ENCODE measurements around the gene OR4A16. TPM values are rescaled to one million over a fixed set of nuclear protein-coding genes. Genes with fewer than 3 reads are reported as not detected.

OR4A16 gene
- polyA plus RNA-seq, 1 donor from 2014 or later = not detected

DNA sequence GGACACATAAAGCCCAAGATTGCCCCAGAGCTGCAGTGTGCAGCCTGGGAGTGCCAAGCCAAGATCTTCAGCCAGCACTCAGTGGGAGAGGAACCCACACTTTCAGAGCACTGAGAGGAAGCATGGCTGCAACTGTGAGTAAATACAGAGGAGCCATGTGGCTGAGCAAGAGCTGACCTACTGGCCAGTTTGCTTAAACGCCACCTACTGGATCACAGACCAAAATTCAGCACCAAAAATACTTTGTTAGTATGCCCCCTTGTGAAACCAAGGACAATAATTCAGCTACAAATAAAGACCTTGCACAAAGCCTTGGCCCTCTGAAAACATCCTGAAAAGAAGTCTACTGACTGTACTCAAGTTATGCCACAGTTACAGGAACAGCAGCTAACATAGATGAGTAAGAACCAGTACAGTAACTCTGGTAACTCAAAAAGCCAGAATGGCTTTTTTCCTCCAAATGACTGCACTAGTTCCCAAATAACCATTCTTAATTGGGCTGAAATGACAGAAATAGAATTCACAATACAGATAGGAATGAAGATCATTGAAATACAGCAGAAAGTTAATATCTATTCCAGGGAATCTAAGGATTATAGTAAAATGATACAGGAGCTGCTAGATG, 14.7 kb downstream of the OR4A16 start:
- H3K79me2 ChIP-seq (replicated peaks; ENCODE audit: insufficient read depth, low read length) = no peaks in the 10 kb centered on the region
- peaks cover 7% of the 10 kb centered on the region for H3K9me3 ChIP-seq (ENCODE audit: low read length)
- no peaks in the 10 kb centered on the region for H3K27me3 ChIP-seq (ENCODE audit: insufficient read depth, low read depth, low read length)
- no peaks in the 10 kb centered on the region for H3F3A ChIP-seq (ENCODE audit: insufficient read depth, low read length, poor library complexity, severe bottlenecking)
- no peak for TF ChIP-seq EZH2 (IDR thresholded peaks at IDR 0.05; ENCODE audit: borderline replicate concordance, insufficient read depth, low read length, poor library complexity, severe bottlenecking)
- no peak overlapping the region for H3K27ac ChIP-seq (ENCODE audit: low read length)
- H3K4me2 ChIP-seq (ENCODE audit: low read length) = no peak overlapping the region
- no peaks in the 10 kb centered on the region for H3K36me3 ChIP-seq (ENCODE audit: insufficient read depth, low read length)
- no peak overlapping the region for H3K4me3 ChIP-seq (ENCODE audit: low read length)
- H3K9me2 ChIP-seq (ENCODE audit: insufficient read depth, low read length) = no peaks in the 10 kb centered on the region
- no peak overlapping the region for H3K9ac ChIP-seq (ENCODE audit: low read length)
- H4K20me1 ChIP-seq (ENCODE audit: insufficient read depth) = no peaks in the 10 kb centered on the region
- H2AFZ ChIP-seq (ENCODE audit: low read depth, low read length) = no peak overlapping the region

DNA sequence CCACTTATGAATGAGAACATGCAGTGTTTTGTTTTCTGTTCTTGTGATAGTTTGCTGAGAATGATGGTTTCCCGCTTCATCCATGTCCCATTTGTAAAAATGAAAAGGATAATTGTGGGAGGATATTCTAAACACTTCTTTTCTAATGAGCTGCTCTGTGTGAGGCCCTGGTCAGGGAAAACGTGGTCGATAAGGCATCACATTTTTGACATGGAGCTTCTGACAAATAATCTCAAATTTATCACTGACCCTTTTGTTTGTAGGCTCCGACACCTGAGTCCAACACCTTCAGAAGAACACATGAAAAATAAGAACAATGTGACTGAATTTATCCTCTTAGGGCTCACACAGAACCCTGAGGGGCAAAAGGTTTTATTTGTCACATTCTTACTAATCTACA, 24.7 kb downstream of the OR4A16 start, which contains the start of gene OR4A15:
Gene OR4A15 (plus strand): TSS at position 301 of the 400 bp plus-strand sequence. CDS start 0 bp downstream, at position 301.
- H3K27ac ChIP-seq (ENCODE audit: low read length) = no peak within 1 kb of the TSS
- no peaks in the 10 kb centered on the region for H4K20me1 ChIP-seq (ENCODE audit: insufficient read depth)
- H3K36me3 ChIP-seq (ENCODE audit: insufficient read depth, low read length) = no peaks in the 10 kb centered on the region
- H3K27me3 ChIP-seq (ENCODE audit: insufficient read depth, low read depth, low read length) = no peaks in the 10 kb centered on the region
- TF ChIP-seq EP300 (conservative IDR thresholded peaks at IDR 0.05; ENCODE audit: poor library complexity, severe bottlenecking) (no peak), EZH2 (IDR thresholded peaks at IDR 0.05; ENCODE audit: borderline replicate concordance, insufficient read depth, low read length, poor library complexity, severe bottlenecking) (no peak), POLR2AphosphoS5 (IDR thresholded peaks at IDR 0.05) (no peak), TAF1 (IDR thresholded peaks at IDR 0.05; ENCODE audit: low read depth) (no peak), MXI1 (conservative IDR thresholded peaks at IDR 0.05; ENCODE audit: poor library complexity, severe bottlenecking) (no peak), RAD21 (conservative IDR thresholded peaks at IDR 0.05) (no peak), SMC3 (conservative IDR thresholded peaks at IDR 0.05; ENCODE audit: poor library complexity) (no peak)
- TF ChIP-seq, protein P1, sequence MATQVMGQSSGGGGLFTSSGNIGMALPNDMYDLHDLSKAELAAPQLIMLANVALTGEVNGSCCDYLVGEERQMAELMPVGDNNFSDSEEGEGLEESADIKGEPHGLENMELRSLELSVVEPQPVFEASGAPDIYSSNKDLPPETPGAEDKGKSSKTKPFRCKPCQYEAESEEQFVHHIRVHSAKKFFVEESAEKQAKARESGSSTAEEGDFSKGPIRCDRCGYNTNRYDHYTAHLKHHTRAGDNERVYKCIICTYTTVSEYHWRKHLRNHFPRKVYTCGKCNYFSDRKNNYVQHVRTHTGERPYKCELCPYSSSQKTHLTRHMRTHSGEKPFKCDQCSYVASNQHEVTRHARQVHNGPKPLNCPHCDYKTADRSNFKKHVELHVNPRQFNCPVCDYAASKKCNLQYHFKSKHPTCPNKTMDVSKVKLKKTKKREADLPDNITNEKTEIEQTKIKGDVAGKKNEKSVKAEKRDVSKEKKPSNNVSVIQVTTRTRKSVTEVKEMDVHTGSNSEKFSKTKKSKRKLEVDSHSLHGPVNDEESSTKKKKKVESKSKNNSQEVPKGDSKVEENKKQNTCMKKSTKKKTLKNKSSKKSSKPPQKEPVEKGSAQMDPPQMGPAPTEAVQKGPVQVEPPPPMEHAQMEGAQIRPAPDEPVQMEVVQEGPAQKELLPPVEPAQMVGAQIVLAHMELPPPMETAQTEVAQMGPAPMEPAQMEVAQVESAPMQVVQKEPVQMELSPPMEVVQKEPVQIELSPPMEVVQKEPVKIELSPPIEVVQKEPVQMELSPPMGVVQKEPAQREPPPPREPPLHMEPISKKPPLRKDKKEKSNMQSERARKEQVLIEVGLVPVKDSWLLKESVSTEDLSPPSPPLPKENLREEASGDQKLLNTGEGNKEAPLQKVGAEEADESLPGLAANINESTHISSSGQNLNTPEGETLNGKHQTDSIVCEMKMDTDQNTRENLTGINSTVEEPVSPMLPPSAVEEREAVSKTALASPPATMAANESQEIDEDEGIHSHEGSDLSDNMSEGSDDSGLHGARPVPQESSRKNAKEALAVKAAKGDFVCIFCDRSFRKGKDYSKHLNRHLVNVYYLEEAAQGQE (IDR thresholded peaks at IDR 0.05; ENCODE audit: borderline replicate concordance) = no peak
- TF ChIP-seq, protein P2, sequence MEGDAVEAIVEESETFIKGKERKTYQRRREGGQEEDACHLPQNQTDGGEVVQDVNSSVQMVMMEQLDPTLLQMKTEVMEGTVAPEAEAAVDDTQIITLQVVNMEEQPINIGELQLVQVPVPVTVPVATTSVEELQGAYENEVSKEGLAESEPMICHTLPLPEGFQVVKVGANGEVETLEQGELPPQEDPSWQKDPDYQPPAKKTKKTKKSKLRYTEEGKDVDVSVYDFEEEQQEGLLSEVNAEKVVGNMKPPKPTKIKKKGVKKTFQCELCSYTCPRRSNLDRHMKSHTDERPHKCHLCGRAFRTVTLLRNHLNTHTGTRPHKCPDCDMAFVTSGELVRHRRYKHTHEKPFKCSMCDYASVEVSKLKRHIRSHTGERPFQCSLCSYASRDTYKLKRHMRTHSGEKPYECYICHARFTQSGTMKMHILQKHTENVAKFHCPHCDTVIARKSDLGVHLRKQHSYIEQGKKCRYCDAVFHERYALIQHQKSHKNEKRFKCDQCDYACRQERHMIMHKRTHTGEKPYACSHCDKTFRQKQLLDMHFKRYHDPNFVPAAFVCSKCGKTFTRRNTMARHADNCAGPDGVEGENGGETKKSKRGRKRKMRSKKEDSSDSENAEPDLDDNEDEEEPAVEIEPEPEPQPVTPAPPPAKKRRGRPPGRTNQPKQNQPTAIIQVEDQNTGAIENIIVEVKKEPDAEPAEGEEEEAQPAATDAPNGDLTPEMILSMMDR (IDR thresholded peaks at IDR 0.05; ENCODE audit: poor library complexity, severe bottlenecking) = no peak
- no peak within 1 kb of the TSS for H3K9ac ChIP-seq (ENCODE audit: low read length)
- no peaks in the 10 kb centered on the region for H3K79me2 ChIP-seq (replicated peaks; ENCODE audit: insufficient read depth, low read length)
- no peaks in the 10 kb centered on the region for H3F3A ChIP-seq (ENCODE audit: insufficient read depth, low read length, poor library complexity, severe bottlenecking)
- peaks cover 6% of the 10 kb centered on the region for H3K9me3 ChIP-seq (ENCODE audit: low read length)
- no peak within 1 kb of the TSS for H2AFZ ChIP-seq (ENCODE audit: low read depth, low read length)
- no peak within 1 kb of the TSS for H3K4me2 ChIP-seq (ENCODE audit: low read length)
- no peaks in the 10 kb centered on the region for H3K9me2 ChIP-seq (ENCODE audit: insufficient read depth, low read length)
- H3K4me3 ChIP-seq (ENCODE audit: low read length) = no peak within 1 kb of the TSS

Other genes with a start within 250 kb of the OR4A16 start
- gene TRIM48, start 81.0 kb upstream of the OR4A16 start, polyA plus RNA-seq = not detected in 2 replicates
- gene OR4A15, start 24.8 kb downstream of the OR4A16 start, polyA plus RNA-seq = not detected in 2 replicates
- not detected in 2 replicates for gene OR4C15, start 211.3 kb downstream of the OR4A16 start, polyA plus RNA-seq
- gene OR4C16, start 228.9 kb downstream of the OR4A16 start, polyA plus RNA-seq = not detected in 2 replicates

Measured in neural cell (in vitro differentiated cells).